Spinal cord (tissue), 10 donors: ENCODE data around the gene DUSP1. TPM values are rescaled to one million over a fixed set of nuclear protein-coding genes. Genes with fewer than 3 reads are reported as not detected.
"Not testable (repeated sequence)": the region's sequence is repeated elsewhere in the genome, so short reads cannot be mapped to it uniquely, and the experiment has no call there.

ENCODE experiments used
- DNase-seq, 6 donors: peaks; one replicate each; pipeline versions ENCODE4 v3.0.0 to v3.0.0-alpha.2; 2013 to 2015; ENCODE audit warnings: low spot score in 6 of 6, low read depth in 4 of 6
- H3K27ac ChIP-seq: one replicate; pipeline ENCODE4 v1.5.1; 2013; ENCODE audit warnings: low read depth, low read length, control low read depth
- H3K27me3 ChIP-seq: one replicate; pipeline ENCODE4 v1.6.1; 2013; ENCODE audit warnings: low read length; ENCODE audit not compliant: control insufficient read depth, insufficient read depth
- H3K36me3 ChIP-seq: one replicate; pipeline ENCODE4 v1.6.1; 2013; ENCODE audit warnings: low read length; ENCODE audit not compliant: control insufficient read depth, insufficient read depth
- H3K4me1 ChIP-seq: one replicate; pipeline ENCODE4 v1.6.1; 2013; ENCODE audit warnings: low read length; ENCODE audit not compliant: control insufficient read depth, insufficient read depth
- H3K4me3 ChIP-seq: one replicate; pipeline ENCODE4 v1.5.1; 2013; ENCODE audit warnings: low read depth, low read length, control low read depth
- H3K9me3 ChIP-seq: one replicate; pipeline ENCODE4 v1.6.1; 2013; ENCODE audit warnings: low read length; ENCODE audit not compliant: control insufficient read depth, insufficient read depth
- WGBS: methylation state at CpG from one replicate; pipeline ENCODE4 v1.1.5; 2013; ENCODE audit warnings: missing lambda C conversion rate; ENCODE audit not compliant: insufficient coverage; 5-methylcytosine and 5-hydroxymethylcytosine counted together
- long read RNA-seq, 4 donors: transcript quantifications; one replicate each; lab custom pipeline, GENCODE V29; 2026
- polyA plus RNA-seq, 2 donors: library from polyadenylated mRNA; unstranded; fragments of 120-200 nt; gene quantifications; one replicate each; pipeline ENCODE4 v1.2.1, GENCODE V29; 2013; ENCODE audit not compliant: insufficient read length in 2 of 2
- total RNA-seq, 2 donors: library from RNA; depleted of rRNA in 1 of 2; stranded (reverse); fragments of 120-200 nt in 1 of 2; fragments of >200 nt in 1 of 2; gene quantifications; one replicate each; pipeline versions ENCODE4 v1.2.3 to v1.2.4, GENCODE V29; 2013 to 2014
- donor health status: healthy.

The DUSP1 gene
- total RNA-seq (100 to 1,000 TPM; 141 to 170 TPM), polyA plus RNA-seq (10 to 100 TPM; 31.3 to 73.8 TPM)
- long read RNA-seq, donor 1, transcript DUSP1-201 (4 exons, 2,019 nt) = major isoform, 33 of 326 reads
- long read RNA-seq, donor 1, partial matches to known transcripts = 227 of 326 reads
- long read RNA-seq, donor 1, other reads (novel, unspliced or antisense) = 66 of 326 reads
- long read RNA-seq, donor 2, transcript DUSP1-201 (4 exons, 2,019 nt) = major isoform, 20 of 27 reads
- long read RNA-seq, donor 2, partial matches to known transcripts = 7 of 27 reads
- long read RNA-seq, donor 2, other reads (novel, unspliced or antisense) = 0 of 27 reads
- long read RNA-seq, donor 3, transcript DUSP1-201 (4 exons, 2,019 nt) = major isoform, 12 of 12 reads
- long read RNA-seq, donor 3, partial matches to known transcripts = 0 of 12 reads
- long read RNA-seq, donor 3, other reads (novel, unspliced or antisense) = 0 of 12 reads
- long read RNA-seq, donor 4, transcript DUSP1-201 (4 exons, 2,019 nt) = major isoform, 84 of 114 reads
- long read RNA-seq, donor 4, partial matches to known transcripts = 18 of 114 reads
- long read RNA-seq, donor 4, other reads (novel, unspliced or antisense) = 12 of 114 reads

- H3K27me3 ChIP-seq = no peaks in the 10 kb centered on the region
- H3K36me3 ChIP-seq = peaks cover 18% of the 10 kb centered on the region
- peak within 1 kb of the TSS; percentile 99 for H3K4me3 ChIP-seq
- DNase-seq = peak in 5 of 6 donors; percentile 83 to 99 (median 94)
- under 1% methylated on average over 77 of the region's 89 CpGs for WGBS
- no peaks in the 10 kb centered on the region for H3K9me3 ChIP-seq
- H3K27ac ChIP-seq = peak within 1 kb of the TSS; percentile 99
- H3K4me1 ChIP-seq = peaks cover 52% of the 10 kb centered on the region
Observed at GRCh38 chr5:172770675-172771438, at the start of gene DUSP1. Gene DUSP1 (minus strand): TSS chr5:172771195. CDS start chr5:172770952, 243 bp downstream.

- H3K27me3 ChIP-seq = no peaks in the 10 kb centered on the region
- H3K36me3 ChIP-seq = no peaks in the 10 kb centered on the region
- DNase-seq = peak in 1 of 6 donors; percentile 57
- H3K27ac ChIP-seq = no peak overlapping the region
- H3K4me1 ChIP-seq = peaks cover 5% of the 10 kb centered on the region
- H3K4me3 ChIP-seq = no peak overlapping the region
- WGBS = 47% methylated on average over 12 of the region's 16 CpGs
- no peaks in the 10 kb centered on the region for H3K9me3 ChIP-seq
Observed at GRCh38 chr5:172820046-172820767, 49.2 kb upstream of the DUSP1 start.

- Histone ChIP-seq H3K4me1 (peaks cover 5% of the 10 kb centered on the region), H3K9me3 (no peaks in the 10 kb centered on the region), H3K27ac (no peak overlapping the region), H3K27me3 (no peaks in the 10 kb centered on the region), H3K4me3 (no peak overlapping the region), H3K36me3 (no peaks in the 10 kb centered on the region)
- DNase-seq = no peak
- 86% methylated on average over 3 of the region's 3 CpGs for WGBS
Observed at GRCh38 chr5:172819569-172819968, 48.6 kb upstream of the DUSP1 start.

- Histone ChIP-seq H3K27ac (no peak overlapping the region), H3K36me3 (no peaks in the 10 kb centered on the region), H3K27me3 (no peaks in the 10 kb centered on the region), H3K4me1 (peaks cover 5% of the 10 kb centered on the region), H3K4me3 (no peak overlapping the region), H3K9me3 (no peaks in the 10 kb centered on the region)
- whole genome bisulfite sequencing = no CpG with 5 or more reads among the region's 3 CpGs
- no peak for DNase-seq
Observed at GRCh38 chr5:172818081-172818480, 47.1 kb upstream of the DUSP1 start.

GRCh38 chr5:172817664-172818063, 46.7 kb upstream of the DUSP1 start:
- Histone ChIP-seq H3K4me3 (no peak overlapping the region), H3K4me1 (peaks cover 5% of the 10 kb centered on the region), H3K9me3 (no peaks in the 10 kb centered on the region), H3K27ac (no peak overlapping the region), H3K27me3 (no peaks in the 10 kb centered on the region), H3K36me3 (no peaks in the 10 kb centered on the region)
- DNase-seq = no peak
- WGBS = 96% methylated on average over 2 of the region's 7 CpGs

- DNase-seq = no peak
- H3K36me3 ChIP-seq = no peaks in the 10 kb centered on the region
- no peak overlapping the region for H3K27ac ChIP-seq
- no peaks in the 10 kb centered on the region for H3K27me3 ChIP-seq
- WGBS = 57% methylated on average over 1 of the region's 5 CpGs
- peaks cover 5% of the 10 kb centered on the region for H3K4me1 ChIP-seq
- H3K9me3 ChIP-seq = no peaks in the 10 kb centered on the region
- H3K4me3 ChIP-seq = no peak overlapping the region
Observed at GRCh38 chr5:172816925-172817562, 46.0 kb upstream of the DUSP1 start.

GRCh38 chr5:172815631-172816030, 44.6 kb upstream of the DUSP1 start:
- H3K4me3 ChIP-seq = no peak overlapping the region
- H3K9me3 ChIP-seq = no peaks in the 10 kb centered on the region
- peaks cover 5% of the 10 kb centered on the region for H3K4me1 ChIP-seq
- no peaks in the 10 kb centered on the region for H3K36me3 ChIP-seq
- 80% methylated on average over 2 of the region's 7 CpGs for WGBS
- H3K27me3 ChIP-seq = no peaks in the 10 kb centered on the region
- no peak overlapping the region for H3K27ac ChIP-seq
- no peak for DNase-seq

- H3K27me3 ChIP-seq, DNase-seq, H3K4me1 ChIP-seq, H3K27ac ChIP-seq, H3K9me3 ChIP-seq, H3K4me3 ChIP-seq, H3K36me3 ChIP-seq: not testable (repeated sequence)
- 100% methylated on average over 2 of the region's 4 CpGs for WGBS
Observed at GRCh38 chr5:172810996-172811395, 40.0 kb upstream of the DUSP1 start.

- WGBS = no CpG with 5 or more reads among the region's 2 CpGs
- H3K27me3 ChIP-seq = no peaks in the 10 kb centered on the region
- H3K4me1 ChIP-seq = peaks cover 5% of the 10 kb centered on the region
- H3K4me3 ChIP-seq = no peak overlapping the region
- H3K9me3 ChIP-seq = peaks cover 1% of the 10 kb centered on the region
- no peak overlapping the region for H3K27ac ChIP-seq
- no peaks in the 10 kb centered on the region for H3K36me3 ChIP-seq
- DNase-seq = no peak
Observed at GRCh38 chr5:172809774-172810173, 38.8 kb upstream of the DUSP1 start.
